HepG2 (cell line): ENCODE results near the gene ELL. TPM values are rescaled to one million over a fixed set of nuclear protein-coding genes. Genes with fewer than 3 reads are reported as not detected.

Experiments used
- CCAR2 ChIP-seq: fragments of 200-400 bp; formaldehyde crosslinking; optimal IDR thresholded peaks from 2 replicates; pipeline ENCODE3; 2018; ENCODE audit warnings: low read depth, mild to moderate bottlenecking, low read length, moderate library complexity
- CENPX ChIP-seq: sonication (generic); formaldehyde crosslinking; IDR thresholded peaks from 2 replicates; pipeline ENCODE4 v1.9.0; 2021; ENCODE audit warnings: mild to moderate bottlenecking, missing genetic modification reagents, moderate library complexity
- NFIB ChIP-seq: sonication (generic); formaldehyde crosslinking; IDR thresholded peaks from 2 replicates; pipeline ENCODE4 v1.9.0; 2021; ENCODE audit warnings: missing genetic modification reagents, mild to moderate bottlenecking, borderline replicate concordance
- SOX13 ChIP-seq, 3 experiments: fragments of 450-650 bp in 1 of 3; sonication (generic) in 1 of 3; formaldehyde crosslinking in 1 of 3; IDR thresholded peaks in 2 of 3; conservative IDR thresholded peaks in 1 of 3; 2 replicates each; pipeline versions ENCODE4 v1.5.0 to v1.6.1; 2016 to 2020; ENCODE audit warnings: antibody characterized with exemption in 1 of 3, mild to moderate bottlenecking in 1 of 3, missing compliant biosample characterization in 1 of 3, missing genetic modification reagents in 1 of 3, moderate library complexity in 1 of 3
- SP140L ChIP-seq: sonication (generic); formaldehyde crosslinking; IDR thresholded peaks from 2 replicates; pipeline ENCODE4 v1.4.0; 2020; ENCODE audit warnings: missing genetic modification reagents, borderline replicate concordance
- SP5 ChIP-seq: IDR thresholded peaks from 2 replicates; pipeline ENCODE4 v1.6.1; 2016; ENCODE audit warnings: low read depth, borderline replicate concordance
- SUZ12 ChIP-seq: fragments of 150-350 bp; IDR thresholded peaks from 2 replicates; pipeline ENCODE4 v1.6.1; 2014; ENCODE audit warnings: low read depth, low read length
- TOE1 ChIP-seq: sonication (generic); formaldehyde crosslinking; IDR thresholded peaks from 2 replicates; pipeline ENCODE4 v1.4.0; 2020; ENCODE audit warnings: mild to moderate bottlenecking, missing genetic modification reagents
- ZNF274 ChIP-seq: sonication (generic); formaldehyde crosslinking; IDR thresholded peaks from 2 replicates; pipeline ENCODE4 v1.5.1; 2020; ENCODE audit warnings: mild to moderate bottlenecking, missing genetic modification reagents
- ZNF296 ChIP-seq: sonication (generic); formaldehyde crosslinking; conservative IDR thresholded peaks from 2 replicates; pipeline ENCODE4 v1.5.0; 2020; ENCODE audit warnings: mild to moderate bottlenecking, missing genetic modification reagents
- ZNF589 ChIP-seq: sonication (generic); formaldehyde crosslinking; conservative IDR thresholded peaks from 2 replicates; pipeline ENCODE4 v1.8.0; 2022; ENCODE audit warnings: mild to moderate bottlenecking, moderate library complexity, missing genetic modification reagents
- ZNF777 ChIP-seq: sonication (generic); formaldehyde crosslinking; IDR thresholded peaks from 2 replicates; pipeline ENCODE4 v1.4.0; 2020; ENCODE audit warnings: missing genetic modification reagents
- ZSCAN31 ChIP-seq: sonication (generic); formaldehyde crosslinking; IDR thresholded peaks from 2 replicates; pipeline ENCODE4 v1.5.0; 2020; ENCODE audit warnings: low read depth, mild to moderate bottlenecking, missing genetic modification reagents
- polyA plus RNA-seq, 8 experiments: library from polyadenylated mRNA; depleted of rRNA in 3 of 8; stranded (reverse) in 7 of 8; unstranded in 1 of 8; fragments of >200 nt; fragmentation: Illumina TruSeq in 4 of 8; extraction: Trizol in 4 of 8; gene quantifications; 2 replicates each; pipeline versions ENCODE4 v1.2.1 to v1.2.3, GENCODE V29; 2011 to 2016; ENCODE audit warnings: low read depth in 4 of 8, missing spikeins in 1 of 8, mixed read lengths in 1 of 8; ENCODE audit not compliant: insufficient read depth in 1 of 8
- total RNA-seq, 5 experiments: library from RNA; depleted of rRNA; stranded (reverse); fragments of >200 nt; fragmentation: Illumina TruSeq; extraction: Trizol; gene quantifications; 2 replicates each; pipeline ENCODE4 v1.2.3, GENCODE V29; 2016; ENCODE audit warnings: low read depth in 1 of 5
- TF ChIP-seq, protein P1 (sequence below): sonication (generic); formaldehyde crosslinking; IDR thresholded peaks from 2 replicates; pipeline ENCODE4 v1.8.0; 2022; ENCODE audit warnings: mild to moderate bottlenecking, missing genetic modification reagents, moderate library complexity
- TF ChIP-seq, protein P2 (sequence below): sonication (generic); formaldehyde crosslinking; IDR thresholded peaks from 2 replicates; pipeline ENCODE4 v1.4.0; 2020; ENCODE audit warnings: missing genetic modification reagents
- TF ChIP-seq, protein P3 (sequence below): IDR thresholded peaks from 2 replicates; pipeline ENCODE4 v1.6.1; 2016; ENCODE audit warnings: control low read depth
- TF ChIP-seq, protein P4 (sequence below): sonication (generic); formaldehyde crosslinking; IDR thresholded peaks from 2 replicates; pipeline ENCODE4 v1.4.0; 2020; ENCODE audit warnings: mild to moderate bottlenecking, missing genetic modification reagents, borderline replicate concordance
- TF ChIP-seq, protein P5 (sequence below): conservative IDR thresholded peaks from 2 replicates; pipeline ENCODE4 v1.6.1; 2018; ENCODE audit warnings: missing genetic modification reagents

Gene ELL
- total and polyA plus RNA-seq, 2 of the 13 experiments (the other 11 are each of a cell fraction or from before 2014, with no cell fraction given), result 3.7 to 5.4 TPM

DNA sequence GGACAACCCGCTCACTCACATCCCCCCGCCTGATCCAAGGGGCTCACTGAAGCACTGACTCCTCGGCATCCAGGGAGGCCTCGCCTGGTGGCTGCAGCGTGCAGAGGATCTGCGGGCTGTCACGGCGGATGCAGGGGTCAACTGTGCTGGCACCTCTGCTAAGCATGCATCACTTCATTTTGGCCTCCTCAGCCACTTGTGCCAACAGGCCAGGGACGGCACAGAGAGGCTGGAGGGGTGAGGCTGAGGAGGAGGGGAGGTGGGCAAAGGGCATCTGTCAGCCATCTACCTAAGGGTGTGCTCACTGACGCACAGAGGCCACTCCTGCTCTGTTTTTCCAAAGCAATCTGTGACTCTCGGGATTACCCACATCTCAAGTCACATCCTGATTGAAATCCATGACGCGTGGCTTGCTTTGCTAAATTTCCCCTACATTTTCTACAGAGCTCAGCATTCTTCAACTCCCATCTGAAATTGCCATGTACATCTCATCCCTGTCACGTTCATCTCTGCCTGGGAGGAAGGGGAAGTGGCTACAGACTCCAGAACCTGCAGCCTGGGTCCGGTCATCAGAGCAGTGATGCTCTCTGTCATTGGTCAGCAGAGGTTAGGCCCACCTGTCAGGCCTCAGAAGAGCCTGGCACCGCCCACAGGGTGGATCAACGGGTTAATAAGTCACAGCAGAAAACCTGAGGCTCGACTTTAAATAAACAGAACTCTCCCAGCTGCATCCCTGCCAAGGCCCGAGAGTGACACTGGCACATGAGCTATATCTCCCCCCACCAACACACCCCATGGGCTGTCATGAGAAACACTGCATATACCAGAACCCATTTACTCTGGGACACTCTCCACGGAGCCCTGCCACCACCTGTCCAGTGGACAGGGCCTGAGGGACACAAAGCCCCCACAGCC lies 17.6 kb downstream of the ELL start (continued):
- TF ChIP-seq, protein P1, sequence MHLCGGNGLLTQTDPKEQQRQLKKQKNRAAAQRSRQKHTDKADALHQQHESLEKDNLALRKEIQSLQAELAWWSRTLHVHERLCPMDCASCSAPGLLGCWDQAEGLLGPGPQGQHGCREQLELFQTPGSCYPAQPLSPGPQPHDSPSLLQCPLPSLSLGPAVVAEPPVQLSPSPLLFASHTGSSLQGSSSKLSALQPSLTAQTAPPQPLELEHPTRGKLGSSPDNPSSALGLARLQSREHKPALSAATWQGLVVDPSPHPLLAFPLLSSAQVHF (CRISPR knock-in tag), result no peak
- TF ChIP-seq, protein P2, sequence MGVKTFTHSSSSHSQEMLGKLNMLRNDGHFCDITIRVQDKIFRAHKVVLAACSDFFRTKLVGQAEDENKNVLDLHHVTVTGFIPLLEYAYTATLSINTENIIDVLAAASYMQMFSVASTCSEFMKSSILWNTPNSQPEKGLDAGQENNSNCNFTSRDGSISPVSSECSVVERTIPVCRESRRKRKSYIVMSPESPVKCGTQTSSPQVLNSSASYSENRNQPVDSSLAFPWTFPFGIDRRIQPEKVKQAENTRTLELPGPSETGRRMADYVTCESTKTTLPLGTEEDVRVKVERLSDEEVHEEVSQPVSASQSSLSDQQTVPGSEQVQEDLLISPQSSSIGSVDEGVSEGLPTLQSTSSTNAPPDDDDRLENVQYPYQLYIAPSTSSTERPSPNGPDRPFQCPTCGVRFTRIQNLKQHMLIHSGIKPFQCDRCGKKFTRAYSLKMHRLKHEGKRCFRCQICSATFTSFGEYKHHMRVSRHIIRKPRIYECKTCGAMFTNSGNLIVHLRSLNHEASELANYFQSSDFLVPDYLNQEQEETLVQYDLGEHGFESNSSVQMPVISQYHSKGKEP, result no peak
- no peak for TF ChIP-seq ZNF589
- TF ChIP-seq, protein P3, sequence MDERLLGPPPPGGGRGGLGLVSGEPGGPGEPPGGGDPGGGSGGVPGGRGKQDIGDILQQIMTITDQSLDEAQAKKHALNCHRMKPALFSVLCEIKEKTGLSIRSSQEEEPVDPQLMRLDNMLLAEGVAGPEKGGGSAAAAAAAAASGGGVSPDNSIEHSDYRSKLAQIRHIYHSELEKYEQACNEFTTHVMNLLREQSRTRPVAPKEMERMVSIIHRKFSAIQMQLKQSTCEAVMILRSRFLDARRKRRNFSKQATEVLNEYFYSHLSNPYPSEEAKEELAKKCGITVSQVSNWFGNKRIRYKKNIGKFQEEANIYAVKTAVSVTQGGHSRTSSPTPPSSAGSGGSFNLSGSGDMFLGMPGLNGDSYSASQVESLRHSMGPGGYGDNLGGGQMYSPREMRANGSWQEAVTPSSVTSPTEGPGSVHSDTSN (CRISPR knock-in tag), result peak; percentile 61
- TF ChIP-seq CCAR2, result no peak
- TF ChIP-seq SP5, result peak; percentile 62; the same call in 1 of the 2 replicates
- TF ChIP-seq ZNF296 (CRISPR knock-in tag), result 0 out of 2 replicates have a peak, but pooled peaks have one; percentile 58
- TF ChIP-seq ZNF777 (CRISPR knock-in tag), result no peak
- TF ChIP-seq, protein P4, sequence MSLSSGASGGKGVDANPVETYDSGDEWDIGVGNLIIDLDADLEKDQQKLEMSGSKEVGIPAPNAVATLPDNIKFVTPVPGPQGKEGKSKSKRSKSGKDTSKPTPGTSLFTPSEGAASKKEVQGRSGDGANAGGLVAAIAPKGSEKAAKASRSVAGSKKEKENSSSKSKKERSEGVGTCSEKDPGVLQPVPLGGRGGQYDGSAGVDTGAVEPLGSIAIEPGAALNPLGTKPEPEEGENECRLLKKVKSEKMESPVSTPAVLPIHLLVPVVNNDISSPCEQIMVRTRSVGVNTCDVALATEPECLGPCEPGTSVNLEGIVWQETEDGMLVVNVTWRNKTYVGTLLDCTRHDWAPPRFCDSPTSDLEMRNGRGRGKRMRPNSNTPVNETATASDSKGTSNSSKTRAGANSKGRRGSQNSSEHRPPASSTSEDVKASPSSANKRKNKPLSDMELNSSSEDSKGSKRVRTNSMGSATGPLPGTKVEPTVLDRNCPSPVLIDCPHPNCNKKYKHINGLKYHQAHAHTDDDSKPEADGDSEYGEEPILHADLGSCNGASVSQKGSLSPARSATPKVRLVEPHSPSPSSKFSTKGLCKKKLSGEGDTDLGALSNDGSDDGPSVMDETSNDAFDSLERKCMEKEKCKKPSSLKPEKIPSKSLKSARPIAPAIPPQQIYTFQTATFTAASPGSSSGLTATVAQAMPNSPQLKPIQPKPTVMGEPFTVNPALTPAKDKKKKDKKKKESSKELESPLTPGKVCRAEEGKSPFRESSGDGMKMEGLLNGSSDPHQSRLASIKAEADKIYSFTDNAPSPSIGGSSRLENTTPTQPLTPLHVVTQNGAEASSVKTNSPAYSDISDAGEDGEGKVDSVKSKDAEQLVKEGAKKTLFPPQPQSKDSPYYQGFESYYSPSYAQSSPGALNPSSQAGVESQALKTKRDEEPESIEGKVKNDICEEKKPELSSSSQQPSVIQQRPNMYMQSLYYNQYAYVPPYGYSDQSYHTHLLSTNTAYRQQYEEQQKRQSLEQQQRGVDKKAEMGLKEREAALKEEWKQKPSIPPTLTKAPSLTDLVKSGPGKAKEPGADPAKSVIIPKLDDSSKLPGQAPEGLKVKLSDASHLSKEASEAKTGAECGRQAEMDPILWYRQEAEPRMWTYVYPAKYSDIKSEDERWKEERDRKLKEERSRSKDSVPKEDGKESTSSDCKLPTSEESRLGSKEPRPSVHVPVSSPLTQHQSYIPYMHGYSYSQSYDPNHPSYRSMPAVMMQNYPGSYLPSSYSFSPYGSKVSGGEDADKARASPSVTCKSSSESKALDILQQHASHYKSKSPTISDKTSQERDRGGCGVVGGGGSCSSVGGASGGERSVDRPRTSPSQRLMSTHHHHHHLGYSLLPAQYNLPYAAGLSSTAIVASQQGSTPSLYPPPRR (CRISPR knock-in tag), result no peak
- no peak for TF ChIP-seq NFIB
- TF ChIP-seq ZSCAN31 (CRISPR knock-in tag), result no peak; the same call in 1 of the 2 replicates
- TF ChIP-seq ZNF274 (CRISPR knock-in tag), result no peak
- no peak for TF ChIP-seq SOX13 (IDR thresholded peaks at IDR 0.05)
- peak in 1 of 2 experiments; percentile 32; a peak in 1 of 4 replicates for TF ChIP-seq SOX13 (CRISPR knock-in tag; conservative IDR thresholded peaks at IDR 0.05 in 1 of 2, IDR thresholded peaks at IDR 0.05 in 1 of 2)
- no peak for TF ChIP-seq CENPX
- TF ChIP-seq SUZ12, result no peak
- TF ChIP-seq, protein P5, sequence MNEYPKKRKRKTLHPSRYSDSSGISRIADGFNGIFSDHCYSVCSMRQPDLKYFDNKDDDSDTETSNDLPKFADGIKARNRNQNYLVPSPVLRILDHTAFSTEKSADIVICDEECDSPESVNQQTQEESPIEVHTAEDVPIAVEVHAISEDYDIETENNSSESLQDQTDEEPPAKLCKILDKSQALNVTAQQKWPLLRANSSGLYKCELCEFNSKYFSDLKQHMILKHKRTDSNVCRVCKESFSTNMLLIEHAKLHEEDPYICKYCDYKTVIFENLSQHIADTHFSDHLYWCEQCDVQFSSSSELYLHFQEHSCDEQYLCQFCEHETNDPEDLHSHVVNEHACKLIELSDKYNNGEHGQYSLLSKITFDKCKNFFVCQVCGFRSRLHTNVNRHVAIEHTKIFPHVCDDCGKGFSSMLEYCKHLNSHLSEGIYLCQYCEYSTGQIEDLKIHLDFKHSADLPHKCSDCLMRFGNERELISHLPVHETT, result no peak
- TF ChIP-seq TOE1 (CRISPR knock-in tag), result no peak
- no peak for TF ChIP-seq SP140L (CRISPR knock-in tag)
